GM12878 (cell line): ENCODE measurements around the gene CAV1. TPM values are rescaled to one million over a fixed set of nuclear protein-coding genes. Genes with fewer than 3 reads are reported as not detected.

Experiments
- BACH1 ChIP-seq: fragments of 450-650 bp; IDR thresholded peaks from 2 replicates; pipeline ENCODE4 v1.6.1; 2017; ENCODE audit warnings: mild to moderate bottlenecking, borderline replicate concordance
- JUNB ChIP-seq: IDR thresholded peaks from 2 replicates; pipeline ENCODE4 v1.6.1; 2016; ENCODE audit warnings: antibody characterized with exemption, mild to moderate bottlenecking
- MTA2 ChIP-seq: fragments of 450-650 bp; IDR thresholded peaks from 2 replicates; pipeline ENCODE4 v1.6.1; 2016; ENCODE audit warnings: low read depth, mild to moderate bottlenecking, moderate library complexity
- NBN ChIP-seq: fragments of 450-650 bp; IDR thresholded peaks from 2 replicates; pipeline ENCODE4 v1.6.1; 2016
- NFIC ChIP-seq: IDR thresholded peaks from 2 replicates; pipeline ENCODE4 v1.6.1; 2012; ENCODE audit warnings: low read depth, mild to moderate bottlenecking, inconsistent platforms, low read length, moderate library complexity
- NFYA ChIP-seq: IDR thresholded peaks from 2 replicates; pipeline ENCODE4 v1.6.1; 2011; ENCODE audit warnings: low read depth, mild to moderate bottlenecking, low read length, improper control_type of control experiment, borderline replicate concordance
- NFYB ChIP-seq: IDR thresholded peaks from 2 replicates; pipeline ENCODE4 v1.6.1; 2011; ENCODE audit warnings: low read depth, mild to moderate bottlenecking, low read length, improper control_type of control experiment, moderate library complexity; ENCODE audit not compliant: insufficient read depth
- PAX8 ChIP-seq: fragments of 450-650 bp; IDR thresholded peaks from 2 replicates; pipeline ENCODE4 v1.6.1; 2017; ENCODE audit warnings: mild to moderate bottlenecking, moderate library complexity
- RCOR1 ChIP-seq: conservative IDR thresholded peaks from 2 replicates; pipeline ENCODE4 v1.6.1; 2012; ENCODE audit warnings: low read depth, low read length, improper control_type of control experiment
- SIX5 ChIP-seq: IDR thresholded peaks from 2 replicates; pipeline ENCODE4 v1.6.1; 2011; ENCODE audit warnings: mild to moderate bottlenecking, low read depth, low read length, moderate library complexity; ENCODE audit not compliant: severe bottlenecking
- SMAD5 ChIP-seq: IDR thresholded peaks from 2 replicates; pipeline ENCODE4 v1.6.1; 2016; ENCODE audit warnings: antibody characterized with exemption, low read depth
- STAT3 ChIP-seq: IDR thresholded peaks from 2 replicates; pipeline ENCODE4 v1.6.1; 2011; ENCODE audit warnings: low read depth, low read length, improper control_type of control experiment
- ZNF217 ChIP-seq: fragments of 450-650 bp; IDR thresholded peaks from 2 replicates; pipeline ENCODE4 v1.6.1; 2017; ENCODE audit warnings: antibody characterized with exemption, mild to moderate bottlenecking
- polyA plus RNA-seq, 11 experiments: library from polyadenylated mRNA; depleted of rRNA in 4 of 11; unstranded in 6 of 11; stranded (reverse) in 5 of 11; fragments of >200 nt; fragmentation: Nextera tagmentation in 4 of 11; fragmentation: Illumina TruSeq in 1 of 11; extraction: Ambion mirVana in 4 of 11; extraction: Trizol in 1 of 11; gene quantifications; 1 replicate in 1 of 11; 2 replicates in 10 of 11; pipeline versions ENCODE4 v1.2.1 to v1.2.3, GENCODE V29; 2011 to 2016; ENCODE audit warnings: inconsistent platforms in 2 of 11, missing spikeins in 2 of 11, low read depth in 1 of 11
- total RNA-seq, 4 experiments: library from RNA; depleted of rRNA in 3 of 4; stranded (reverse); fragments of >200 nt in 3 of 4; fragmentation: Illumina TruSeq in 1 of 4; extraction: Trizol in 1 of 4; gene quantifications; 2 replicates each; pipeline versions ENCODE4 v1.2.1 to v1.2.3, GENCODE V29; 2013 to 2021
- TF ChIP-seq, protein P1 (sequence below): fragments of 450-650 bp; IDR thresholded peaks from 2 replicates; pipeline ENCODE4 v1.6.1; 2018; ENCODE audit warnings: mild to moderate bottlenecking, low read depth, moderate library complexity; ENCODE audit not compliant: partially characterized antibody
- TF ChIP-seq, protein P2 (sequence below): fragments of 450-650 bp; formaldehyde crosslinking; IDR thresholded peaks from 2 replicates; pipeline ENCODE4 v1.4.0; 2020; ENCODE audit warnings: mild to moderate bottlenecking, moderate library complexity
- TF ChIP-seq, protein P3 (sequence below): IDR thresholded peaks from 2 replicates; pipeline ENCODE4 v1.6.1; 2011; ENCODE audit warnings: mild to moderate bottlenecking, low read depth, low read length, moderate library complexity; ENCODE audit not compliant: insufficient replicate concordance
- TF ChIP-seq, protein P4 (sequence below): fragments of 450-650 bp; IDR thresholded peaks from 2 replicates; pipeline ENCODE4 v1.6.1; 2017; ENCODE audit warnings: mild to moderate bottlenecking, low read depth, inconsistent platforms; ENCODE audit not compliant: poor library complexity, severe bottlenecking
- TF ChIP-seq, protein P5 (sequence below), 3 experiments: IDR thresholded peaks in 2 of 3; conservative IDR thresholded peaks in 1 of 3; 2 replicates each; pipeline ENCODE4 v1.5.1; 2011; ENCODE audit warnings: low read depth in 3 of 3, low read length in 3 of 3, mild to moderate bottlenecking in 3 of 3, control low read depth in 2 of 3, moderate library complexity in 2 of 3, inconsistent platforms in 1 of 3, mixed read lengths in 1 of 3; ENCODE audit not compliant: control insufficient read depth in 2 of 3, insufficient read depth in 1 of 3; ENCODE audit errors: extremely low read depth in 1 of 3

CAV1 gene
- total and polyA plus RNA-seq, 10 of the 15 experiments (the other 5 are each of a cell fraction or from before 2014, with no cell fraction given) = 0.45 to 26.5 (median 2.0) TPM

DNA sequence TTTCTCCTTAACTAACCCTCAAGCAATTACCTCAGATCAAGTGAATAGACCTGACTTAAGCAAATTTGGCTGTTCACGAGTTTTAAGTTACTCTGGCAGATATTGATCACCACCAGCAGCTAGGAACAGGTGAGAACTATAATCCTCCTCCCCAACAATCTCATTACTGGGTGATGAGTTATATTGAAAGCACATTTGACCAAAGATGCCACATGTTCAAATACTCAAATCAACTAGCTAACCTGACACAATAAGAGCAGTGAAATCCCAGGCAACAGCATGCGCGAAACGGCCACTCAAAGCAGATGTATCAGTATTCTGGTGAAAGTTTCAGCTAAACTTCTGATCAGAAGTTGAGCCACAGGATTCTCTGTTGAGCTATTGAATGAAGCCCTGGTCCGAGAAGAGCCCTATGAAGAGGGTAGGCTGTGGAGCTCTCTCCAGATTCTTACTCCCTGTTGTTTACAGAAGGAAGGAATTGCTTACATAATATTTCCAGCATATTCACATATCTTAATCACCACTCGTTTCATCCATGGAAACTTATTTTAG is 52.6 kb downstream of the CAV1 start (continued):
- TF ChIP-seq, protein P1, sequence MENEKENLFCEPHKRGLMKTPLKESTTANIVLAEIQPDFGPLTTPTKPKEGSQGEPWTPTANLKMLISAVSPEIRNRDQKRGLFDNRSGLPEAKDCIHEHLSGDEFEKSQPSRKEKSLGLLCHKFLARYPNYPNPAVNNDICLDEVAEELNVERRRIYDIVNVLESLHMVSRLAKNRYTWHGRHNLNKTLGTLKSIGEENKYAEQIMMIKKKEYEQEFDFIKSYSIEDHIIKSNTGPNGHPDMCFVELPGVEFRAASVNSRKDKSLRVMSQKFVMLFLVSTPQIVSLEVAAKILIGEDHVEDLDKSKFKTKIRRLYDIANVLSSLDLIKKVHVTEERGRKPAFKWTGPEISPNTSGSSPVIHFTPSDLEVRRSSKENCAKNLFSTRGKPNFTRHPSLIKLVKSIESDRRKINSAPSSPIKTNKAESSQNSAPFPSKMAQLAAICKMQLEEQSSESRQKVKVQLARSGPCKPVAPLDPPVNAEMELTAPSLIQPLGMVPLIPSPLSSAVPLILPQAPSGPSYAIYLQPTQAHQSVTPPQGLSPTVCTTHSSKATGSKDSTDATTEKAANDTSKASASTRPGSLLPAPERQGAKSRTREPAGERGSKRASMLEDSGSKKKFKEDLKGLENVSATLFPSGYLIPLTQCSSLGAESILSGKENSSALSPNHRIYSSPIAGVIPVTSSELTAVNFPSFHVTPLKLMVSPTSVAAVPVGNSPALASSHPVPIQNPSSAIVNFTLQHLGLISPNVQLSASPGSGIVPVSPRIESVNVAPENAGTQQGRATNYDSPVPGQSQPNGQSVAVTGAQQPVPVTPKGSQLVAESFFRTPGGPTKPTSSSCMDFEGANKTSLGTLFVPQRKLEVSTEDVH = no peak
- TF ChIP-seq, protein P2, sequence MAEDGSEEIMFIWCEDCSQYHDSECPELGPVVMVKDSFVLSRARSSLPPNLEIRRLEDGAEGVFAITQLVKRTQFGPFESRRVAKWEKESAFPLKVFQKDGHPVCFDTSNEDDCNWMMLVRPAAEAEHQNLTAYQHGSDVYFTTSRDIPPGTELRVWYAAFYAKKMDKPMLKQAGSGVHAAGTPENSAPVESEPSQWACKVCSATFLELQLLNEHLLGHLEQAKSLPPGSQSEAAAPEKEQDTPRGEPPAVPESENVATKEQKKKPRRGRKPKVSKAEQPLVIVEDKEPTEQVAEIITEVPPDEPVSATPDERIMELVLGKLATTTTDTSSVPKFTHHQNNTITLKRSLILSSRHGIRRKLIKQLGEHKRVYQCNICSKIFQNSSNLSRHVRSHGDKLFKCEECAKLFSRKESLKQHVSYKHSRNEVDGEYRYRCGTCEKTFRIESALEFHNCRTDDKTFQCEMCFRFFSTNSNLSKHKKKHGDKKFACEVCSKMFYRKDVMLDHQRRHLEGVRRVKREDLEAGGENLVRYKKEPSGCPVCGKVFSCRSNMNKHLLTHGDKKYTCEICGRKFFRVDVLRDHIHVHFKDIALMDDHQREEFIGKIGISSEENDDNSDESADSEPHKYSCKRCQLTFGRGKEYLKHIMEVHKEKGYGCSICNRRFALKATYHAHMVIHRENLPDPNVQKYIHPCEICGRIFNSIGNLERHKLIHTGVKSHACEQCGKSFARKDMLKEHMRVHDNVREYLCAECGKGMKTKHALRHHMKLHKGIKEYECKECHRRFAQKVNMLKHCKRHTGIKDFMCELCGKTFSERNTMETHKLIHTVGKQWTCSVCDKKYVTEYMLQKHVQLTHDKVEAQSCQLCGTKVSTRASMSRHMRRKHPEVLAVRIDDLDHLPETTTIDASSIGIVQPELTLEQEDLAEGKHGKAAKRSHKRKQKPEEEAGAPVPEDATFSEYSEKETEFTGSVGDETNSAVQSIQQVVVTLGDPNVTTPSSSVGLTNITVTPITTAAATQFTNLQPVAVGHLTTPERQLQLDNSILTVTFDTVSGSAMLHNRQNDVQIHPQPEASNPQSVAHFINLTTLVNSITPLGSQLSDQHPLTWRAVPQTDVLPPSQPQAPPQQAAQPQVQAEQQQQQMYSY (CRISPR knock-in tag) = no peak
- TF ChIP-seq NFIC = peak; percentile 53; the same call in 1 of the 2 replicates
- TF ChIP-seq, protein P3, sequence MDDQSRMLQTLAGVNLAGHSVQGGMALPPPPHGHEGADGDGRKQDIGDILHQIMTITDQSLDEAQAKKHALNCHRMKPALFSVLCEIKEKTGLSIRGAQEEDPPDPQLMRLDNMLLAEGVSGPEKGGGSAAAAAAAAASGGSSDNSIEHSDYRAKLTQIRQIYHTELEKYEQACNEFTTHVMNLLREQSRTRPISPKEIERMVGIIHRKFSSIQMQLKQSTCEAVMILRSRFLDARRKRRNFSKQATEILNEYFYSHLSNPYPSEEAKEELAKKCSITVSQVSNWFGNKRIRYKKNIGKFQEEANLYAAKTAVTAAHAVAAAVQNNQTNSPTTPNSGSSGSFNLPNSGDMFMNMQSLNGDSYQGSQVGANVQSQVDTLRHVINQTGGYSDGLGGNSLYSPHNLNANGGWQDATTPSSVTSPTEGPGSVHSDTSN = peak; percentile 41
- TF ChIP-seq NBN = peak; percentile 57; the same call in 1 of the 2 replicates
- TF ChIP-seq, protein P4, sequence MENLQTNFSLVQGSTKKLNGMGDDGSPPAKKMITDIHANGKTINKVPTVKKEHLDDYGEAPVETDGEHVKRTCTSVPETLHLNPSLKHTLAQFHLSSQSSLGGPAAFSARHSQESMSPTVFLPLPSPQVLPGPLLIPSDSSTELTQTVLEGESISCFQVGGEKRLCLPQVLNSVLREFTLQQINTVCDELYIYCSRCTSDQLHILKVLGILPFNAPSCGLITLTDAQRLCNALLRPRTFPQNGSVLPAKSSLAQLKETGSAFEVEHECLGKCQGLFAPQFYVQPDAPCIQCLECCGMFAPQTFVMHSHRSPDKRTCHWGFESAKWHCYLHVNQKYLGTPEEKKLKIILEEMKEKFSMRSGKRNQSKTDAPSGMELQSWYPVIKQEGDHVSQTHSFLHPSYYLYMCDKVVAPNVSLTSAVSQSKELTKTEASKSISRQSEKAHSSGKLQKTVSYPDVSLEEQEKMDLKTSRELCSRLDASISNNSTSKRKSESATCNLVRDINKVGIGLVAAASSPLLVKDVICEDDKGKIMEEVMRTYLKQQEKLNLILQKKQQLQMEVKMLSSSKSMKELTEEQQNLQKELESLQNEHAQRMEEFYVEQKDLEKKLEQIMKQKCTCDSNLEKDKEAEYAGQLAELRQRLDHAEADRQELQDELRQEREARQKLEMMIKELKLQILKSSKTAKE = peak; percentile 65
- TF ChIP-seq SIX5 = no peak
- TF ChIP-seq NFYA = no peak
- TF ChIP-seq NFYB = 0 out of 2 replicates have a peak, but pooled peaks have one; percentile 11
- TF ChIP-seq SMAD5 = no peak
- TF ChIP-seq BACH1 = peak; percentile 55; the same call in 1 of the 2 replicates
- TF ChIP-seq MTA2 = peak; percentile 94
- TF ChIP-seq JUNB = peak; percentile 85
- 0 out of 2 replicates have a peak, but pooled peaks have one; percentile 22 for TF ChIP-seq ZNF217
- TF ChIP-seq RCOR1 = no peak
- TF ChIP-seq STAT3 = no peak
- TF ChIP-seq PAX8 = no peak
- TF ChIP-seq, protein P5, sequence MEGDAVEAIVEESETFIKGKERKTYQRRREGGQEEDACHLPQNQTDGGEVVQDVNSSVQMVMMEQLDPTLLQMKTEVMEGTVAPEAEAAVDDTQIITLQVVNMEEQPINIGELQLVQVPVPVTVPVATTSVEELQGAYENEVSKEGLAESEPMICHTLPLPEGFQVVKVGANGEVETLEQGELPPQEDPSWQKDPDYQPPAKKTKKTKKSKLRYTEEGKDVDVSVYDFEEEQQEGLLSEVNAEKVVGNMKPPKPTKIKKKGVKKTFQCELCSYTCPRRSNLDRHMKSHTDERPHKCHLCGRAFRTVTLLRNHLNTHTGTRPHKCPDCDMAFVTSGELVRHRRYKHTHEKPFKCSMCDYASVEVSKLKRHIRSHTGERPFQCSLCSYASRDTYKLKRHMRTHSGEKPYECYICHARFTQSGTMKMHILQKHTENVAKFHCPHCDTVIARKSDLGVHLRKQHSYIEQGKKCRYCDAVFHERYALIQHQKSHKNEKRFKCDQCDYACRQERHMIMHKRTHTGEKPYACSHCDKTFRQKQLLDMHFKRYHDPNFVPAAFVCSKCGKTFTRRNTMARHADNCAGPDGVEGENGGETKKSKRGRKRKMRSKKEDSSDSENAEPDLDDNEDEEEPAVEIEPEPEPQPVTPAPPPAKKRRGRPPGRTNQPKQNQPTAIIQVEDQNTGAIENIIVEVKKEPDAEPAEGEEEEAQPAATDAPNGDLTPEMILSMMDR (IDR thresholded peaks at IDR 0.05 in 2 of 3, conservative IDR thresholded peaks at IDR 0.05 in 1 of 3; ENCODE audit: control insufficient read depth in 2 of 3, extremely low read depth in 1 of 3, insufficient read depth in 1 of 3, low read depth in 3 of 3, low read length in 3 of 3) = no peak
